ENCODE results near the gene MED25.

MED25 gene

DNA sequence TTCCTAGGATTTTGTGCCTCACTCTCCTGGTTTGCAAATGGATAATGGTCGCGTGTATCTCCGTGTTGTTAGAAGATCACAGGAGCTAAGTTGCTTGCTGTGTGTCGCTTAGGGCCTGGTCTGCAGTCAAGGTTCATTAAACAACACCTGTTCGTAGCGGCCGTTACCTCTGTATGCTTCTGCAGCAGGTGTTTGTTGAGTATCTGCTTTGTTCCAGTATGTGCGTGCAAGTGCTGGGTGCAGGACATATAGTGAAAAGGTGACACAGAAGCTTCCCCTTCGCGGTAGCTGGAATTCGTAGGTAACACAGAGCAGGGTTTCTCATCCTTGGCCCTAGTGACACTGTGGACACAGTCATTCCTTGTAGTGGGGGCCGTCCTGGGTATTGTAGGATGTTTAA lies 5.4 kb downstream of the MED25 start:
- no peak overlapping the region for H3K4me3 ChIP-seq (ENCODE audit: insufficient read depth in 1 of 2, low read depth in 1 of 2, low read length in 2 of 2)
- H3K27me3 ChIP-seq (ENCODE audit: control insufficient read depth in 1 of 2, insufficient read depth in 1 of 2, low read length in 2 of 2) = no peaks in the 10 kb centered on the region
- WGBS = 95% methylated on average over 12 of the region's 12 CpGs

DNA sequence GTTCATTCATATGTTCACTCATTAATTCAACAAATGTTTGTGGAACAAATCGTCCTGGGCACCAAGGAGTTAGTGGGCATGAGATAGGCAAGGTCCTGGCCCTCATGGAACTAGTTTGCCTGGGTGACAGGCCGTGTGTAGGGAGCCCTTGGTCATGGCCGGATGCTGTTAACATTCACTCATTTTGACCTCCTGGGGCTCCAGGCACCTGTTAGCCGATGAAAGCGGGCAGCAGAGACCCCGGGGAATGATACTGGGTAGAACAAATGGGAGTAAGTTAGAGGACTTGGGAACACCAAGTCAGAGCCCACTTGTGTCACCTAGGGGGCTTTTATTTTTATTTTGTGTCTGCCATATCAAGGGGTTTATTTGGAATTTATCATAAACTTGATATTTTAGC lies 6.6 kb downstream of the MED25 start:
- Histone ChIP-seq H4K91ac (ENCODE audit: low read length) (no peak overlapping the region), H3K79me1 (replicated peaks; ENCODE audit: low read length, poor library complexity, severe bottlenecking) (peaks cover 53% of the 10 kb centered on the region), H3K27ac (ENCODE audit: low read length, poor library complexity, severe bottlenecking) (no peak overlapping the region), H3K23ac (ENCODE audit: low read length in 2 of 2) (no peak overlapping the region), H4K8ac (ENCODE audit: low read length) (no peak overlapping the region), H3K36me3 (ENCODE audit: control insufficient read depth in 1 of 2, insufficient read depth in 2 of 2, low read depth in 1 of 2, low read length in 2 of 2) (peaks cover 47 to 62% of the 10 kb centered on the region in 2 experiments), H2AFZ (ENCODE audit: low read depth, low read length) (no peak overlapping the region), H3K4me2 (ENCODE audit: low read length, poor library complexity, severe bottlenecking) (no peak overlapping the region), H3K4me1 (ENCODE audit: control insufficient read depth, insufficient read depth, low read depth, low read length) (peaks cover 12% of the 10 kb centered on the region), H3K27me3 (ENCODE audit: control insufficient read depth in 1 of 2, insufficient read depth in 1 of 2, low read length in 2 of 2) (no peaks in the 10 kb centered on the region), H2AK5ac (ENCODE audit: low read length, severe bottlenecking) (no peak overlapping the region), H2BK15ac (ENCODE audit: low read depth, poor library complexity, severe bottlenecking) (no peak overlapping the region), H3K14ac (ENCODE audit: low read length in 2 of 2) (no peak overlapping the region), H3K18ac (ENCODE audit: low read depth in 1 of 2, low read length in 2 of 2) (no peak overlapping the region), H3K9me3 (ENCODE audit: control insufficient read depth, low read length) (no peaks in the 10 kb centered on the region), H2BK12ac (ENCODE audit: low read length in 2 of 2) (no peak overlapping the region), H3K4ac (ENCODE audit: low read depth in 1 of 2, low read length in 2 of 2) (no peak overlapping the region), H2BK120ac (ENCODE audit: low read depth, low read length) (no peak overlapping the region), H2BK5ac (ENCODE audit: low read depth, low read length, poor library complexity, severe bottlenecking) (no peak overlapping the region), H3K4me3 (ENCODE audit: insufficient read depth in 1 of 2, low read depth in 1 of 2, low read length in 2 of 2) (no peak overlapping the region), H3K9ac (ENCODE audit: low read length) (no peak overlapping the region)
- no peak for DNase-seq
- WGBS = 94% methylated on average over 6 of the region's 6 CpGs

More for the DNA sequence above, 5.4 kb downstream of the MED25 start:
- Histone ChIP-seq H4K91ac (ENCODE audit: low read length) (no peak overlapping the region), H3K4me2 (ENCODE audit: low read length, poor library complexity, severe bottlenecking) (no peak overlapping the region), H3K23ac (ENCODE audit: low read length in 2 of 2) (no peak overlapping the region), H2BK120ac (ENCODE audit: low read depth, low read length) (no peak overlapping the region), H3K18ac (ENCODE audit: low read depth in 1 of 2, low read length in 2 of 2) (no peak overlapping the region), H4K8ac (ENCODE audit: low read length) (no peak overlapping the region), H3K14ac (ENCODE audit: low read length in 2 of 2) (no peak overlapping the region), H2BK12ac (ENCODE audit: low read length in 2 of 2) (no peak overlapping the region), H3K9ac (ENCODE audit: low read length) (no peak overlapping the region), H3K27ac (ENCODE audit: low read length, poor library complexity, severe bottlenecking) (no peak overlapping the region), H2AK5ac (ENCODE audit: low read length, severe bottlenecking) (no peak overlapping the region), H3K36me3 (ENCODE audit: control insufficient read depth in 1 of 2, insufficient read depth in 2 of 2, low read depth in 1 of 2, low read length in 2 of 2) (peaks cover 37 to 50% of the 10 kb centered on the region in 2 experiments), H2BK15ac (ENCODE audit: low read depth, poor library complexity, severe bottlenecking) (no peak overlapping the region), H2BK5ac (ENCODE audit: low read depth, low read length, poor library complexity, severe bottlenecking) (no peak overlapping the region), H3K9me3 (ENCODE audit: control insufficient read depth, low read length) (no peaks in the 10 kb centered on the region), H3K4ac (ENCODE audit: low read depth in 1 of 2, low read length in 2 of 2) (no peak overlapping the region), H2AFZ (ENCODE audit: low read depth, low read length) (no peak overlapping the region), H3K4me1 (ENCODE audit: control insufficient read depth, insufficient read depth, low read depth, low read length) (peaks cover 16% of the 10 kb centered on the region), H3K79me1 (replicated peaks; ENCODE audit: low read length, poor library complexity, severe bottlenecking) (peaks cover 47% of the 10 kb centered on the region)
- no peak for DNase-seq

DNA sequence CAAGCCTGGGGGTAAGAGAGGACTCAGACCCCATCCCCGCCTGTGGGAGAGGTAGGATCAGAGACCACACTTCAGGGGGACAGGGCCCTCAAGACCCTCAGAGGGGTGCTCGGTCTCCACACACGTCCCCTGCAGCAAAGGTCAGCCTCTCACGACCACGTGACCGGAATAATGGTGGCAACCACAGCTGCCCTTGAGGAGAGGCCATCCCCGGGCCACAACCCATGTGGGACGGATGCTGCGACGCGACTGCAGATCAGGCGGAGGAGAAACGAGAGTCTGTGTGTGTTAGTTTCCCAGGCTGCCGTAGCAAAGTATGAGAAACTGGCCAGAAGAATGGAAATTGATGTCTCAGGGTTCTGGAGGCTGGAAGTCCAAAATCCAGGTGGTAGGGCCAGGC lies 8.9 kb downstream of the MED25 start:
- no peak overlapping the region for H2BK120ac ChIP-seq (ENCODE audit: low read depth, low read length)
- peaks cover 58 to 75% of the 10 kb centered on the region in 2 experiments for H3K36me3 ChIP-seq (ENCODE audit: control insufficient read depth in 1 of 2, insufficient read depth in 2 of 2, low read depth in 1 of 2, low read length in 2 of 2)
- H3K9me3 ChIP-seq (ENCODE audit: control insufficient read depth, low read length) = no peaks in the 10 kb centered on the region
- no peak overlapping the region for H4K91ac ChIP-seq (ENCODE audit: low read length)
- no peak overlapping the region for H3K27ac ChIP-seq (ENCODE audit: low read length, poor library complexity, severe bottlenecking)
- no peak overlapping the region for H3K23ac ChIP-seq (ENCODE audit: low read length in 2 of 2)
- H3K4ac ChIP-seq (ENCODE audit: low read depth in 1 of 2, low read length in 2 of 2) = no peak overlapping the region
- no peak overlapping the region for H2AK5ac ChIP-seq (ENCODE audit: low read length, severe bottlenecking)
- no peaks in the 10 kb centered on the region for H3K27me3 ChIP-seq (ENCODE audit: control insufficient read depth in 1 of 2, insufficient read depth in 1 of 2, low read length in 2 of 2)
- peaks cover 18% of the 10 kb centered on the region for H3K4me1 ChIP-seq (ENCODE audit: control insufficient read depth, insufficient read depth, low read depth, low read length)
- H3K79me1 ChIP-seq (replicated peaks; ENCODE audit: low read length, poor library complexity, severe bottlenecking) = peaks cover 61% of the 10 kb centered on the region
- no peak overlapping the region for H3K14ac ChIP-seq (ENCODE audit: low read length in 2 of 2)
- H3K4me3 ChIP-seq (ENCODE audit: insufficient read depth in 1 of 2, low read depth in 1 of 2, low read length in 2 of 2) = no peak overlapping the region
- no peak overlapping the region for H2BK5ac ChIP-seq (ENCODE audit: low read depth, low read length, poor library complexity, severe bottlenecking)
- DNase-seq = no peak
- 96% methylated on average over 14 of the region's 14 CpGs for WGBS
- no peak overlapping the region for H3K18ac ChIP-seq (ENCODE audit: low read depth in 1 of 2, low read length in 2 of 2)
- no peak overlapping the region for H3K9ac ChIP-seq (ENCODE audit: low read length)
- no peak overlapping the region for H3K4me2 ChIP-seq (ENCODE audit: low read length, poor library complexity, severe bottlenecking)
- H4K8ac ChIP-seq (ENCODE audit: low read length) = no peak overlapping the region
- no peak overlapping the region for H2AFZ ChIP-seq (ENCODE audit: low read depth, low read length)
- no peak overlapping the region for H2BK15ac ChIP-seq (ENCODE audit: low read depth, poor library complexity, severe bottlenecking)
- no peak overlapping the region for H2BK12ac ChIP-seq (ENCODE audit: low read length in 2 of 2)

DNA sequence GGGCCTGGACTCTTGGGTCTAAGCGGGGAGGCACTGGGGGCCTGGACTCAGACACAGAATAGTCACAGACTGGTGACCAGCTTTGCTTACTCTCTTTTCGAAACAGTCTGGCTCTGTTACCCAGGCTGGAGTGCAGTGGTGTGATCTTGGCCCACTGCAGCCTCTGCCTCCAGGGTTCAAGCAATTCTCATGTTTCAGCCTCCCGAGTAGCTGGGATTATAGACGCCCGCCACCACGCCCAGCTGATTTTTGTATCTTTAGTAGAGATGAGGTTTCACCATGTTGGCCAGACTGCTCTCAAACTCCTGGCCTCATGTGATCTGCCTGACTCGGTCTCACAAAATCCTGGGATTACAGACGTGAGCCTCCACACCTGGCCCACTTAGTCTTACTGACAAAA lies 11.1 kb downstream of the MED25 start:
- Histone ChIP-seq H3K9ac (ENCODE audit: low read length) (no peak overlapping the region), H2BK5ac (ENCODE audit: low read depth, low read length, poor library complexity, severe bottlenecking) (no peak overlapping the region), H2AK5ac (ENCODE audit: low read length, severe bottlenecking) (no peak overlapping the region), H3K23ac (ENCODE audit: low read length in 2 of 2) (no peak overlapping the region), H3K4me1 (ENCODE audit: control insufficient read depth, insufficient read depth, low read depth, low read length) (peaks cover 24% of the 10 kb centered on the region), H4K91ac (ENCODE audit: low read length) (no peak overlapping the region), H3K9me3 (ENCODE audit: control insufficient read depth, low read length) (no peaks in the 10 kb centered on the region), H3K27me3 (ENCODE audit: control insufficient read depth in 1 of 2, insufficient read depth in 1 of 2, low read length in 2 of 2) (no peaks in the 10 kb centered on the region), H3K18ac (ENCODE audit: low read depth in 1 of 2, low read length in 2 of 2) (no peak overlapping the region), H2BK15ac (ENCODE audit: low read depth, poor library complexity, severe bottlenecking) (no peak overlapping the region), H2BK12ac (ENCODE audit: low read length in 2 of 2) (no peak overlapping the region), H3K79me1 (replicated peaks; ENCODE audit: low read length, poor library complexity, severe bottlenecking) (peaks cover 60% of the 10 kb centered on the region), H3K4me3 (ENCODE audit: insufficient read depth in 1 of 2, low read depth in 1 of 2, low read length in 2 of 2) (no peak overlapping the region), H4K8ac (ENCODE audit: low read length) (no peak overlapping the region), H3K36me3 (ENCODE audit: control insufficient read depth in 1 of 2, insufficient read depth in 2 of 2, low read depth in 1 of 2, low read length in 2 of 2) (peaks cover 66 to 80% of the 10 kb centered on the region in 2 experiments), H3K27ac (ENCODE audit: low read length, poor library complexity, severe bottlenecking) (no peak overlapping the region), H3K4me2 (ENCODE audit: low read length, poor library complexity, severe bottlenecking) (no peak overlapping the region), H2BK120ac (ENCODE audit: low read depth, low read length) (no peak overlapping the region), H3K4ac (ENCODE audit: low read depth in 1 of 2, low read length in 2 of 2) (no peak overlapping the region), H3K14ac (ENCODE audit: low read length in 2 of 2) (no peak overlapping the region), H2AFZ (ENCODE audit: low read depth, low read length) (no peak overlapping the region)
- WGBS = 96% methylated on average over 8 of the region's 8 CpGs
- DNase-seq = no peak
